Activated T-cell treated with anti-CD3 and anti-CD28 coated beads, Interleukin-2, amount 50 U/mL, for 24 hours (primary cell): ENCODE measurements around the gene ZNF790.
"Not testable (repeated sequence)": the region's sequence is repeated elsewhere in the genome, so short reads cannot be mapped to it uniquely, and the experiment has no call there.

Experiments used
- DNase-seq: peaks from one replicate; pipeline ENCODE4 v3.0.0-alpha.2; 2020
- H3K27ac Mint-ChIP-seq: 2 replicates; pipeline ENCODE4 v1.8.0; 2020; ENCODE audit warnings: mild to moderate bottlenecking, mixed read lengths
- H3K27me3 Mint-ChIP-seq: 2 replicates; pipeline ENCODE4 v1.8.0; 2020; ENCODE audit warnings: mixed read lengths
- H3K36me3 Mint-ChIP-seq: 2 replicates; pipeline ENCODE4 v1.8.0; 2020; ENCODE audit warnings: low read depth, mixed read lengths
- H3K4me1 Mint-ChIP-seq: 2 replicates; pipeline ENCODE4 v1.8.0; 2020; ENCODE audit warnings: low read depth, mixed read lengths
- H3K4me3 Mint-ChIP-seq: 2 replicates; pipeline ENCODE4 v1.8.0; 2020; ENCODE audit warnings: mild to moderate bottlenecking, moderate library complexity, mixed read lengths
- H3K9me3 Mint-ChIP-seq: 2 replicates; pipeline ENCODE4 v1.8.0; 2020; ENCODE audit warnings: mixed read lengths

Gene ZNF790

GRCh38 chr19:36805364-36805763, 32.8 kb downstream of the ZNF790 start:
- H3K4me3 Mint-ChIP-seq, result no peak overlapping the region
- H3K27me3 Mint-ChIP-seq, result no peaks in the 10 kb centered on the region
- H3K27ac Mint-ChIP-seq, result no peak overlapping the region
- H3K36me3 Mint-ChIP-seq, result peaks cover 91% of the 10 kb centered on the region
- DNase-seq, result no peak
- no peaks in the 10 kb centered on the region for H3K4me1 Mint-ChIP-seq
- H3K9me3 Mint-ChIP-seq, result peaks cover 47% of the 10 kb centered on the region

DNA sequence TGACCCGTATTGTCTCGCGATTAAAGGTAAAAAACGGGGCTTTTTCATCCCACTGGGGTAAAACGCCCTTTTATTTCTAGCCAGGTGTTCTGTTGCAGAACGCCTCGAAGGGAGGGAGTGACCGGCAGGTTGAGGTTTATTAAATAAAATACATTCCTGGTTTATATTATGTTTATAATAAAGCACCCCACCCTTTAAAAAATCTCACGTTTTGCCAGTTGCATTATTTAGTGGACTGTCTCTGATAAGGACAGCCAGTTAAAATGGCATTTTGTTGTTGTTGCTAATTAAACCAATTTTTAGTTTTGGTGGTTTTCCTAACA, 40.4 kb downstream of the ZNF790 start:
- Mint-ChIP-seq H3K9me3 (peaks cover 42% of the 10 kb centered on the region), H3K4me3 (peak overlapping the region; percentile 86), H3K36me3 (peaks cover 74% of the 10 kb centered on the region)

DNA sequence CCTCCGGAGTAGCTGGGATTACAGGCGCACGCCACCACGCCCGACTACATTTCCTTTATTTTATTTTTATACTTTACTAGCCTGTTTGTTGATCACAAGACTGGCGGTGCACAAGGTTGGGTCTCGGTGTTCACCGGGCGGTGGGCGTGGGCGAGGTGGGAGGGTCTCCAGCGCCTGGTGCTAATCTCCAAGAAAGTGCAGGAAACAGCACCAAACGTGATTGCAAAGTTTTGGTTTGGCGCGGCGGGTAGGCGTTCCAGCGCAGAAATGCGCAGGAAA, 41.5 kb downstream of the ZNF790 start:
- DNase-seq, result no peak
- Mint-ChIP-seq H3K27ac (peak overlapping the region; percentile 95), H3K27me3 (peaks cover 7% of the 10 kb centered on the region), H3K9me3 (peaks cover 46% of the 10 kb centered on the region), H3K36me3 (peaks cover 72% of the 10 kb centered on the region), H3K4me3 (peak overlapping the region; percentile 86), H3K4me1 (peaks cover 20% of the 10 kb centered on the region)

More for the DNA sequence above, 40.4 kb downstream of the ZNF790 start:
- H3K27ac Mint-ChIP-seq, result peak overlapping the region; percentile 95
- H3K4me1 Mint-ChIP-seq, result peaks cover 18% of the 10 kb centered on the region
- H3K27me3 Mint-ChIP-seq, result no peaks in the 10 kb centered on the region
- no peak for DNase-seq

DNA sequence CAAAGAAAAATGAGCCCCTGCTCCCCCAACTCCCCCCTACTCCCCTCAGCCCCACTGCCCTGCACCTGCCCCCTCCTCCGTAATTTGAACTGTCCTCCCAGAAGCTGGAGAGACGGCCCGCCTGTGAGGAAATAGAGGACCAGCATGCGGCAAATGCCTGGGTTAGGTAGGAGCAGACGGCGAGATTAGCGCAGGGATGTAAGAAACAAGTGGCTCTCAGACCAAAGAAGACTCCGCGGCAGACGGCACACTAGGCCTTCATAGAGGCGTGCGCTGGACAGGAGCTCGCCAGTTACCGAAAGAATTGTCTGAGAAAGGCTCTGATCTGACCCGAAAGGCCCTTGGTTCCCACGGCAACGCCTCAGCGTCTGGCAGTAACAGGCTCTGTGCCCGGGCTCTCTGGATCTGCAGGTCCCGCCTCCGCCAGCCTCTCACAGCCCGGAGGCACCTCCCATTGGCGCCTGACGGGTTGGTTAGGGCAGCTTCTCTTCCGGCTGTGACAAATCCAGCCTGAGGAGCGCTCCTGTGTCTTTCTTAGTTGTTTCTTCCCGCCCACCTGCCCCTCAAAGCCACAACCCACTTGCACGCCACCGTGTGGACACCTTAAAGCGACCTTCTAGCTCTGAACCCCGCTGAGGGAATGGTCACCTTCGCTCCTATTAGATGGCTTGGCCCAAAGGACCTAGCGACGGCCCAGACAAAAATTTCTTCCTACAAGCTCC, 46.6 kb downstream of the ZNF790 start:
- H3K27ac Mint-ChIP-seq, H3K27me3 Mint-ChIP-seq, H3K4me1 Mint-ChIP-seq, H3K4me3 Mint-ChIP-seq, DNase-seq: not testable (repeated sequence)
- H3K9me3 Mint-ChIP-seq, result peaks cover 47% of the 10 kb centered on the region
- H3K36me3 Mint-ChIP-seq, result peaks cover 43% of the 10 kb centered on the region

DNA sequence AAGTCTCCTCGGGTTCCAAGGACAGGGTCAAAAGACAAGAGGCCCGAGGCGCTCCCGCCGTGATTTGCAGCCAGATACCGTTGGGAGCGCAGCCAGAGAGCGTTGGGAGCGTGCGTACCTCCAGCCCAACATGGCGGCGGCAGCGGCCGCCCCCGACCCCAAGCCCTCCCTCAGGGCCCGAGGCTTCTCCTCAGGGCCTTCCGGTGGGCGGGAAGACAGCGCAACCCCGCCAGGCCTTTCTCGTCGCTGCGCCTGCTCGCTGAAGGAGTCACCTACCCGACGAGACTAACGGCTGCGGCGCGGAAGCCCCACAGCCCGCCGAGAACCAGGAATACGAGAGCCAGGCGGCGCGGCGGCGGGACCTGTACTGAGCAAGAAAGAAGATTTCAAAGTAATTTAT, 62.4 kb downstream of the ZNF790 start:
- H3K27me3 Mint-ChIP-seq, result no peaks in the 10 kb centered on the region
- H3K9me3 Mint-ChIP-seq, result peaks cover 42% of the 10 kb centered on the region
- no peak overlapping the region for H3K27ac Mint-ChIP-seq
- peaks cover 77% of the 10 kb centered on the region for H3K36me3 Mint-ChIP-seq
- H3K4me1 Mint-ChIP-seq, result peaks cover 22% of the 10 kb centered on the region
- DNase-seq, result no peak
- no peak overlapping the region for H3K4me3 Mint-ChIP-seq

DNA sequence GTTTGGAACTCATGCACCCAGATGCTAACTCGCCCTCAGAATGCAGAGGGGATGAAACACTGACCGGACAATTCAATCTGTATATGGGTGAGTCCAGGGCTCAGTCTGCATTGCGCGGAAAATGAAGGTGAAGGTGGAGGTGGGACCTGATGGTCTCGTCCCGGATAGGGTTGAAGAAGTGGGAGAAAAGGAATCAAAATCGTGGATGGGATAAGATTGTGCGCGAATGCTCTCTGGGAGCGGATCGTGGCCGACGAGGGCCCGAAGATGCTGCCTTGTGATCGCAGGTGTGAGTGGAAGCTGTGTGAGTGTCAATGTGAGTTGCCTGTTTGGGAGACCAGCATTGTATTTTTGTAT, 65.0 kb downstream of the ZNF790 start:
- DNase-seq, result no peak
- Mint-ChIP-seq H3K4me3 (peak overlapping the region; percentile 93), H3K9me3 (peaks cover 42% of the 10 kb centered on the region), H3K27me3 (no peaks in the 10 kb centered on the region), H3K4me1 (peaks cover 23% of the 10 kb centered on the region), H3K27ac (peak overlapping the region; percentile 93), H3K36me3 (peaks cover 79% of the 10 kb centered on the region)

DNA sequence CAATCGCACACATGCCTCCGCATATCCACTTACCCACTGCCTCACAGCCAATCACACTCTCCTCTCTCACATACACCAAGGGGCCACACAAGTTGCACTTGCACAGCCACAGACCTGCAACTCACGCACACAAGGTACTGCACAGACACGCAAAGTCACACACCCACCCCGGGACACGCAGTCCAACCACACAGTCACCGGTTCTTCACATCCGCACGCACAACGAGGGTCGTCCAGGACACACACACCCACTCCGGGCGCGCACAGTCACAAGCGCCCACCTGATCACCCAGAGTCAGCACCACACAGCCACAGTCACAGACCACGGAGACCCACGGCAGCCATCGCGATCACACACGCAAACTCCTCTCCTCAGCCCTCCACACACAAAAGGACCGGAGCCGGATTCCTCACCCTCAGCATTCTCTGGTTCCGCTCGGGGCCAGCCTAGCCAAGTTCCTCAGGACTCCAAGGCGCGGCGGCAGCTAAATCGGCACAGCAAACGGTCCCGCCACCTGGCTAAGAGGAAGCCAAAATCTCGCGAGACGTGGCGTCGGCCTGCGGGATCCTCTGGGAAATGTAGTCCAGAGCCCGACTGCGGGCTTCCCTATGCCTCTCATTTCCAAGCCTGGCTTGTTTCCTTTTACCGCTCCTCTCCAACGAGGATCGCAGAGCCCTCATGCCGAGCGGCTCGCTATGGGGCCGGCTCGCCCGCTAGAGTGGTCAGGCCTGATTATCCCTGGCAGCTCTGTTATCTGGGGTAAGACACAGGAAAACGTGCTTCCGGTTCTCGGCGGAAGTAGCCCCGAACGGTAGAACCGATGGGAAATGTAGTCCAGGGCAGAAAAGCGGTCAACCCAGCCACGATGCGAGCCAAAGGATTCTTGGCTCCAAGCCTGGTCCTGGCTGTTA, 65.6 kb downstream of the ZNF790 start, which contains the start of gene ZNF850:
TSS of gene ZNF850 (minus strand) at position 497 of the 912 bp plus-strand sequence. CDS start 10,201 bp downstream, outside the sequence.
- no peaks in the 10 kb centered on the region for H3K27me3 Mint-ChIP-seq
- peaks cover 39% of the 10 kb centered on the region for H3K9me3 Mint-ChIP-seq
- peak within 1 kb of the TSS; percentile 93 for H3K4me3 Mint-ChIP-seq
- H3K27ac Mint-ChIP-seq, result peak within 1 kb of the TSS; percentile 93
- peaks cover 23% of the 10 kb centered on the region for H3K4me1 Mint-ChIP-seq
- H3K36me3 Mint-ChIP-seq, result peaks cover 76% of the 10 kb centered on the region
- DNase-seq, result peak; percentile 97

DNA sequence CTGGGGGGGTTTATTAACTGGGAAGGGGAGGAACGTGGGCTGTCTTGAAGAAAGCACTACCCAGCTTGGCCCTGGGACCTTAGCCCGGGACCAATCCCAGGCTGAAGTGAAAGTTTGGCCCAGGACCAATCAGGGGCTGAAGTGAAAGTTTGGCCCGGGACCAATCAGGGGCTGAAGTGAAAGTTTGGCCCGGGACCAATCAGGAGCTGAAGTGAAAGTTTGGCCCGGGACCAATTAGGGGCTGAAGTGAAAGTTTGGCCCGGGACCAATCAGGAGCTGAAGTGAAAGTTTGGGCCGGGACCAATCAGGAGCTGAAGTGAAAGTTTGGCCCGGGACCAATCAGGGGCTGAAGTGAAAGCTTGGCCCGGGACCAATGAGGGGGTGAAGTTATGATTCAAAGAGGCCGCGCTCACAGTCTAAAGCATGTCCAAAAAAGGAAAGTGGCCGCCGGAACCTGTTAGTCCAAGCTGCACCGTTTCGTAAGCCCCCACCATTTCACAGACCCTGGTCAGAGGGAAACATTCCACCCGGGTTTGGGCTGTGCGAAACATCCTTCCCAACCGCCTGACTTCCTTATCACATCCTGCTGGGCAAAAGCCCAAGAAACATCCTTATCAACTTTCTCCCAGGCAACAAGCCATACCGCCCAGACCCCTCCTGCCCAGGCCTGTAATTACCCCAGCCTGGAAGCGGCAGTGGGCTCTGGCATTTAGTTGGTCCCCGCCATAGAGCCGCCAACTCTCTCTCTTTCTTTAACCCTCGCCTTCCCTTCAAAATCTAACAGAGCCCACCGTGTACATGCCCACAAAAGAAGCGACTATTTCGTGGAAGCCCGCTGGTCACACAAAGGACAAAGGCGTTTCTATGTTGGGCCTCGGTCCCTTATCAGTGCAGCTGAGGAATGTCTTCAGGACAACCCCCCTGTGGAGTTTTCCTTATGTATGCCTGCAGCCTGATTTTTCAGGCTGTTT, 66.6 kb downstream of the ZNF790 start:
- peaks cover 74% of the 10 kb centered on the region for H3K36me3 Mint-ChIP-seq
- H3K27ac Mint-ChIP-seq, result peak overlapping the region; percentile 93
- H3K27me3 Mint-ChIP-seq, result no peaks in the 10 kb centered on the region
- peaks cover 32% of the 10 kb centered on the region for H3K9me3 Mint-ChIP-seq
- H3K4me1 Mint-ChIP-seq, result peaks cover 23% of the 10 kb centered on the region
- peak overlapping the region; percentile 93 for H3K4me3 Mint-ChIP-seq
- peak; percentile 31 for DNase-seq
